Measurements from ENCODE around the gene RAC2.

The RAC2 gene

GRCh38 chr22:37175414-37176281 is 68.4 kb downstream of the RAC2 start:
- no peak for DNase-seq (ENCODE audit: low read depth)

Data from stimulated activated CD8-positive, alpha-beta memory T cell treated with anti-CD3 and anti-CD28 coated beads, Interleukin-15, amount 100 ng/mL, for 1 hour (primary cell).